HepG2 (cell line): ENCODE results near the gene RNH1. TPM values are rescaled to one million over a fixed set of nuclear protein-coding genes. Genes with fewer than 3 reads are reported as not detected.

Experiments used
- ATAC-seq: fragments of 200-7000 bp; cut with Tn5 transposase; 3 replicates; pipeline ENCODE4 v1.9.1; 2020; ENCODE audit warnings: mild to moderate bottlenecking, moderate library complexity
- BruUV-seq: library from RNA; stranded (reverse); fragments of 400-500 nt; replicated peaks from 2 replicates; lab custom pipeline; 2021; lab: Mats Ljungman, UMichigan
- CTCF ChIA-PET: fragments of 300-600 bp; formaldehyde crosslinking; extraction: SDS; loops from one replicate; lab custom pipeline; 2021; ENCODE audit warnings: low total read pairs, inconsistent platforms, low intra/inter-chr PET ratio; lab: Yijun Ruan, JAX
- POLR2A ChIA-PET: fragments of 350-600 bp; sonication (Branson Sonifier 250); formaldehyde crosslinking; loops from one replicate; lab custom pipeline; 2020; ENCODE audit warnings: antibody characterized with exemption, inconsistent platforms; lab: Yijun Ruan, JAX
- DNase-seq: peaks from one replicate; pipeline ENCODE4 v3.0.0-alpha.2; 2015; ENCODE audit warnings: low spot score
- FAIRE-seq: peaks from 3 replicates; lab custom pipeline; 2011; peaks lifted over from hg19 to GRCh38; lab: Jason Lieb, UNC
- H2AFZ ChIP-seq: one replicate; pipeline ENCODE4 v1.6.1; 2011; ENCODE audit warnings: low read length, inconsistent platforms
- H3K27ac ChIP-seq: fragments of 300-600 bp; 3 replicates; pipeline ENCODE4 v1.8.0; 2011; ENCODE audit warnings: mixed run types, mild to moderate bottlenecking, mixed read lengths, low read length, inconsistent platforms; ENCODE audit not compliant: insufficient read depth; ENCODE audit errors: extremely low read length
- H3K27me3 ChIP-seq, 2 experiments: fragments of 200-600 bp in 1 of 2; 2 replicates in 1 of 2; 3 replicates in 1 of 2; pipeline versions ENCODE4 v1.6.0 to v1.8.0; 2011; ENCODE audit warnings: low read length in 2 of 2, mild to moderate bottlenecking in 2 of 2, moderate library complexity in 2 of 2, inconsistent platforms in 1 of 2; ENCODE audit not compliant: insufficient read depth in 2 of 2, control insufficient read depth in 1 of 2
- H3K36me3 ChIP-seq, 2 experiments: fragments of 200-600 bp in 1 of 2; replicated peaks in 1 of 2; 2 replicates in 1 of 2; 3 replicates in 1 of 2; pipeline versions ENCODE4 v1.5.1 to v1.8.0; 2011; ENCODE audit warnings: low read length in 2 of 2, inconsistent platforms in 1 of 2; ENCODE audit not compliant: insufficient read depth in 2 of 2, control insufficient read depth in 1 of 2
- H3K4me1 ChIP-seq: 2 replicates; pipeline ENCODE4 v1.5.1; 2012; ENCODE audit warnings: low read length, inconsistent platforms; ENCODE audit not compliant: insufficient read depth
- H3K4me2 ChIP-seq: 2 replicates; pipeline ENCODE4 v1.6.0; 2011; ENCODE audit warnings: low read depth, low read length, inconsistent platforms
- H3K4me3 ChIP-seq, 3 experiments: fragments of 200-600 bp in 1 of 3; sonication (generic), shearing (Covaris generic) in 1 of 3; replicated peaks in 1 of 3; 2 replicates each; pipeline ENCODE4 v1.5.1; 2011 to 2016; ENCODE audit warnings: low read length in 3 of 3, inconsistent platforms in 2 of 3, low read depth in 2 of 3, mild to moderate bottlenecking in 2 of 3, control low read depth in 1 of 3, mixed read lengths in 1 of 3; ENCODE audit not compliant: insufficient read depth in 1 of 3
- H3K79me2 ChIP-seq: one replicate; pipeline ENCODE4 v1.6.1; 2011; ENCODE audit warnings: low read length, inconsistent platforms; ENCODE audit not compliant: insufficient read depth
- H3K9ac ChIP-seq: 2 replicates; pipeline ENCODE4 v1.6.0; 2011; ENCODE audit warnings: mild to moderate bottlenecking, low read depth, low read length, inconsistent platforms; ENCODE audit not compliant: insufficient read depth
- H3K9me3 ChIP-seq: 2 replicates; pipeline ENCODE4 v1.5.1; 2012; ENCODE audit warnings: mild to moderate bottlenecking, low read length
- H4K20me1 ChIP-seq: 2 replicates; pipeline ENCODE4 v1.6.0; 2011; ENCODE audit warnings: inconsistent platforms, mild to moderate bottlenecking, low read length, moderate library complexity; ENCODE audit not compliant: insufficient read depth
- AGO2 ChIP-seq: fragments of 200-400 bp; formaldehyde crosslinking; optimal IDR thresholded peaks from 2 replicates; pipeline ENCODE3; 2017; ENCODE audit warnings: mild to moderate bottlenecking, low read depth, low read length, moderate library complexity
- HNRNPLL ChIP-seq: fragments of 200-400 bp; formaldehyde crosslinking; IDR thresholded peaks from 2 replicates; pipeline ENCODE4 v1.6.1; 2017; ENCODE audit warnings: mild to moderate bottlenecking, low read depth, low read length; ENCODE audit not compliant: poor library complexity, severe bottlenecking
- RBFOX2 ChIP-seq: fragments of 200-400 bp; formaldehyde crosslinking; IDR thresholded peaks from 2 replicates; pipeline ENCODE4 v1.6.1; 2017; ENCODE audit warnings: low read depth, mild to moderate bottlenecking, low read length
- TBL1XR1 ChIP-seq: fragments of 150-350 bp; IDR thresholded peaks from 2 replicates; pipeline ENCODE4 v1.6.1; 2014; ENCODE audit warnings: borderline replicate concordance, low read length; ENCODE audit not compliant: partially characterized antibody
- ZNF432 ChIP-seq: sonication (generic); formaldehyde crosslinking; IDR thresholded peaks from 2 replicates; pipeline ENCODE4 v1.5.0; 2020; ENCODE audit warnings: missing genetic modification reagents, mild to moderate bottlenecking, borderline replicate concordance
- WGBS: methylation state at CpG from one replicate; pipeline ENCODE4 v1.1.6; 2017; ENCODE audit warnings: low lambda C conversion rate; 5-methylcytosine and 5-hydroxymethylcytosine counted together
- in situ Hi-C: cut with HindIII; loops from 2 replicates; pipeline ENCODE4 v1.10.0; 2017; ENCODE audit warnings: low pct_unique_long_range_greater_than_20kb; ENCODE audit not compliant: extremely low pct_ligation_motif_present
- intact Hi-C: fragments of 100-400 bp; cut with micrococcal nuclease; formaldehyde crosslinking; loops from one replicate; pipeline ENCODE4 v1.10.0; 2022; ENCODE audit not compliant: unreplicated experiment
- polyA plus RNA-seq, 8 experiments: library from polyadenylated mRNA; depleted of rRNA in 3 of 8; stranded (reverse) in 7 of 8; unstranded in 1 of 8; fragments of >200 nt; fragmentation: Illumina TruSeq in 4 of 8; extraction: Trizol in 4 of 8; gene quantifications; 2 replicates each; pipeline versions ENCODE4 v1.2.1 to v1.2.3, GENCODE V29; 2011 to 2016; ENCODE audit warnings: low read depth in 4 of 8, missing spikeins in 1 of 8, mixed read lengths in 1 of 8; ENCODE audit not compliant: insufficient read depth in 1 of 8
- total RNA-seq, 5 experiments: library from RNA; depleted of rRNA; stranded (reverse); fragments of >200 nt; fragmentation: Illumina TruSeq; extraction: Trizol; gene quantifications; 2 replicates each; pipeline ENCODE4 v1.2.3, GENCODE V29; 2016; ENCODE audit warnings: low read depth in 1 of 5

RNH1 gene
- total and polyA plus RNA-seq, 2 of the 13 experiments (the other 11 are each of a cell fraction or from before 2014, with no cell fraction given) = 36.0 to 74.1 TPM

- no peak for TF ChIP-seq TBL1XR1
- peak; percentile 41; the same call in 1 of the 2 replicates for TF ChIP-seq RBFOX2
- TF ChIP-seq AGO2 = peak; percentile 72
- 99% methylated on average over 14 of the region's 39 CpGs for WGBS
- FAIRE-seq (no peak), DNase-seq (no peak), ATAC-seq (no peak)
- Histone ChIP-seq H3K27ac (no peak overlapping the region), H2AFZ (no peak overlapping the region), H3K4me3 (no peak overlapping the region), H3K36me3 (peaks cover 42 to 62% of the 10 kb centered on the region in 2 experiments), H3K9me3 (no peaks in the 10 kb centered on the region), H3K79me2 (peaks cover 6% of the 10 kb centered on the region), H3K4me1 (no peaks in the 10 kb centered on the region), H4K20me1 (no peaks in the 10 kb centered on the region), H3K27me3 (no peaks in the 10 kb centered on the region), H3K4me2 (no peak overlapping the region), H3K9ac (no peak overlapping the region)
- no TSS peak for BruUV-seq
- CTCF ChIA-PET = no interaction called here
- in situ Hi-C loops = no loop called here
- POLR2A ChIA-PET = interaction anchor here (1.2 kb wide), 1 partner anchor 8 kb away, joined by 3 read pairs; the partner anchor contains the start of gene RNH1
- intact Hi-C loops = no loop called here
Measured at GRCh38 chr11:498297-499181, 8.5 kb downstream of the RNH1 start.

GRCh38 chr11:497565-498296, 9.3 kb downstream of the RNH1 start:
- no peak for FAIRE-seq
- Histone ChIP-seq H3K9me3 (no peaks in the 10 kb centered on the region), H3K27me3 (no peaks in the 10 kb centered on the region), H3K4me3 (no peak overlapping the region)
- in situ Hi-C loops = no loop called here
- TF ChIP-seq HNRNPLL (peak; percentile 46), ZNF432 (CRISPR knock-in tag) (no peak)
- TF ChIP-seq, all 625 proteins: peak for 1
- Histone ChIP-seq H3K4me2 (no peak overlapping the region), H2AFZ (no peak overlapping the region), H3K9ac (no peak overlapping the region), H4K20me1 (no peaks in the 10 kb centered on the region), H3K4me1 (no peaks in the 10 kb centered on the region), H3K36me3 (peaks cover 42 to 62% of the 10 kb centered on the region in 2 experiments), H3K79me2 (peaks cover 2% of the 10 kb centered on the region), H3K27ac (no peak overlapping the region)
- DNase-seq = no peak
- peak; percentile 8; the same call in 1 of the 3 replicates for ATAC-seq
- ChIA-PET POLR2A (interaction anchor here (1.2 kb wide), 1 partner anchor 9 kb away, joined by 3 read pairs; the partner anchor contains the start of gene RNH1), CTCF (no interaction called here)
- WGBS = 97% methylated on average over 31 of the region's 31 CpGs
- intact Hi-C loops = no loop called here
- BruUV-seq = no TSS peak
